ENCODE results near the gene NRGN. TPM values are rescaled to one million over a fixed set of nuclear protein-coding genes. Genes with fewer than 3 reads are reported as not detected.

Gene NRGN
- total RNA-seq, 4 donors from 2014 or later: 0.51 to 0.52 TPM; not detected in 2

DNA sequence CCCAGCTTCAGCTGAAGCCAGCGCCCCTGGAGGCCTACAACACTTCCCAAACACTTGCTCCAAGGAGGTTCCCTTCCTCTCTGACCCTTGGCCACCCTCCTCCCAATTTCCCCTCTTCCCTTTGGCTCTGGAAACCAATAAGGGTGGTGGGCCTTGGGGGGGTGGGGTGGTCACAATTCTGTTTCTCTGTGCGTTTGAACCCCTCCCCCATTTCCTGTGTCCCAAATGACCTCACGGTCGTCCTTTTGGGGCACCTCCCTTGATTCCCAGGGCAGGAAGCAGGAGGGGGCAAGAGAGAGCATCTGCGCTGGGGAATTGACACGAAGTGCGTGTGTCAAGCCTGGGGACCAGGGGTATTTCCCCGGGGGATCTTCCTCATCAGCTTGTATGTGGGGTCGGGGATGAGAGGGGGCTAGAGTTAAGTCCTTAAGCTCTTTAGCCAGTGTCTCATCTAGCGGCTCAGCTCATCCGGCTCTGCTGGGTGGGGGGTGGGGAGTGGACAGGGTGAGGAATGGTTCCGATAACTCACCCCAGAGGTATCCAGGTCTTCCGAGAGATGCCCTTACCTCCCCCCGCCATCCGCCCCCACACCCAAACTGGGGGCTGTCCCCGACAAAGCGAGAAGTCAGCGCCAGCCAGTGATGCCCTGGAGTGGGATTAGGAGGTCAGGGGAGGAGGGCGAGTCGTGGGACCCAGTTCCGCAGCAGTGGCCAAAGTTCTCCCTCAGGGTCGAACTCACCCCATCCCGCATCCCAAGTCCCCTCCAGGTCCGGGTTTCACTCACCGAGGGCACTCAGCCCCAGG lies 21.8 kb downstream of the NRGN start:
- intact Hi-C loops (cut with DNase I; ENCODE audit: low total_unique reads) (loop anchor here (2.0 to 5.0 kb wide), 3 partner anchors 15 to 76 kb away; partner anchors contain the start of gene MSANTD2), in situ Hi-C loops (cut with MboI; ENCODE audit: low sequenced_read_pairs in 4 of 4) (loop anchor here (5.0 to 10.0 kb wide), 4 partner anchors 73 to 97 kb away; partner anchors contain the start of genes SIAE (in 1 of the 4) and SPA17 (in 1 of the 4))
- DNase-seq (no peak), ATAC-seq (peak in 1 of 2 donors; percentile 10)
- Histone ChIP-seq H3K27me3 (peaks cover 46 to 58% (median 53%) of the 10 kb centered on the region in 3 donors), H3K4me1 (peaks cover 14 to 31% of the 10 kb centered on the region in 2 donors), H3K36me3 (peaks cover 0 to 6% of the 10 kb centered on the region in 2 donors), H3K4me3 (peak overlapping the region; percentile 47 to 67 (median 60)), H3K9me3 (no peaks in the 10 kb centered on the region), H3K27ac (peak overlapping the region; percentile 54 to 87 (median 82))
- no peak for TF ChIP-seq POLR2A (IDR thresholded peaks at IDR 0.05)
- TF ChIP-seq, protein P1, sequence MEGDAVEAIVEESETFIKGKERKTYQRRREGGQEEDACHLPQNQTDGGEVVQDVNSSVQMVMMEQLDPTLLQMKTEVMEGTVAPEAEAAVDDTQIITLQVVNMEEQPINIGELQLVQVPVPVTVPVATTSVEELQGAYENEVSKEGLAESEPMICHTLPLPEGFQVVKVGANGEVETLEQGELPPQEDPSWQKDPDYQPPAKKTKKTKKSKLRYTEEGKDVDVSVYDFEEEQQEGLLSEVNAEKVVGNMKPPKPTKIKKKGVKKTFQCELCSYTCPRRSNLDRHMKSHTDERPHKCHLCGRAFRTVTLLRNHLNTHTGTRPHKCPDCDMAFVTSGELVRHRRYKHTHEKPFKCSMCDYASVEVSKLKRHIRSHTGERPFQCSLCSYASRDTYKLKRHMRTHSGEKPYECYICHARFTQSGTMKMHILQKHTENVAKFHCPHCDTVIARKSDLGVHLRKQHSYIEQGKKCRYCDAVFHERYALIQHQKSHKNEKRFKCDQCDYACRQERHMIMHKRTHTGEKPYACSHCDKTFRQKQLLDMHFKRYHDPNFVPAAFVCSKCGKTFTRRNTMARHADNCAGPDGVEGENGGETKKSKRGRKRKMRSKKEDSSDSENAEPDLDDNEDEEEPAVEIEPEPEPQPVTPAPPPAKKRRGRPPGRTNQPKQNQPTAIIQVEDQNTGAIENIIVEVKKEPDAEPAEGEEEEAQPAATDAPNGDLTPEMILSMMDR (IDR thresholded peaks at IDR 0.05 in 4 of 5, conservative IDR thresholded peaks at IDR 0.05 in 1 of 5): peak in 1 of 5 experiments; percentile 8

DNA sequence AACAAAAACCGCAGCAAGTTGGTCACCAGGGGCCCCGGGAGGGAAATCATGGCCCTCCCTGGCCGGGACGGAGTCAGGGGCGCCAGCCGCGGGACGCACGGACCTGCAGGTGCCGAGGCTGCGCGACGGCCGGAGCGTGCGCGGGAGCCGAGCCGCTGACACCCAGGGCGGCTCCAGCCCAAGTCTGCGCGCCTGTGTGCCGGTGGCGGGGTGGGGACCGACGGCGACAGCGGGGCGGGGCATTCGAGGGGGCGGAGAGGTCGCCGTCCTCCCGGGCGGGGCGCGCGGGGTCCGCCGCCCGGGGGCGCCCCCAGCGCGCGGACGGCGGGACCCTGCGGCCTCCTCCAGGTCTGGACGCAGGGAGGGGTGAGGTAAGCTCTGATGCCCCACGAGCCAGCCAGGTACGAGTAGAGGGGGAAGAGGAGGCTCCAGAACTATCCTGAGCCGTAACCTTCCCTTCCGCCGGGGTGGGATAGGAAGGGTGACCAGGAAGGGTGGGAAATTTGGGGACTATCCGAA lies 22.4 kb downstream of the NRGN start, which contains the start of gene ESAM:
Gene ESAM, minus strand, starts transcription at position 186 of the 519 bp plus-strand sequence. Its CDS starts 136 bp downstream, at position 50.
- ATAC-seq: no peak
- peaks cover 44 to 52% (median 47%) of the 10 kb centered on the region in 3 donors for H3K27me3 ChIP-seq
- intact Hi-C loops (cut with DNase I; ENCODE audit: low total_unique reads) (loop anchor here (2.0 to 5.0 kb wide), 3 partner anchors 15 to 75 kb away; partner anchors contain the start of gene MSANTD2), in situ Hi-C loops (cut with MboI; ENCODE audit: low sequenced_read_pairs in 4 of 4) (loop anchor here (5.0 to 10.0 kb wide), 4 partner anchors 73 to 97 kb away; partner anchors contain the start of genes SIAE (in 1 of the 4) and SPA17 (in 1 of the 4))
- H3K36me3 ChIP-seq: peaks cover 0 to 13% of the 10 kb centered on the region in 2 donors
- DNase-seq: no peak
- H3K4me3 ChIP-seq: peak within 1 kb of the TSS; percentile 52 to 67 (median 60)
- peak within 1 kb of the TSS; percentile 54 to 87 (median 82) for H3K27ac ChIP-seq
- H3K4me1 ChIP-seq: peaks cover 14 to 30% of the 10 kb centered on the region in 2 donors
- no peaks in the 10 kb centered on the region for H3K9me3 ChIP-seq
- TF ChIP-seq POLR2A (IDR thresholded peaks at IDR 0.05): peak; percentile 47 to 72
- TF ChIP-seq, protein P1 (IDR thresholded peaks at IDR 0.05 in 4 of 5, conservative IDR thresholded peaks at IDR 0.05 in 1 of 5): no peak

DNA sequence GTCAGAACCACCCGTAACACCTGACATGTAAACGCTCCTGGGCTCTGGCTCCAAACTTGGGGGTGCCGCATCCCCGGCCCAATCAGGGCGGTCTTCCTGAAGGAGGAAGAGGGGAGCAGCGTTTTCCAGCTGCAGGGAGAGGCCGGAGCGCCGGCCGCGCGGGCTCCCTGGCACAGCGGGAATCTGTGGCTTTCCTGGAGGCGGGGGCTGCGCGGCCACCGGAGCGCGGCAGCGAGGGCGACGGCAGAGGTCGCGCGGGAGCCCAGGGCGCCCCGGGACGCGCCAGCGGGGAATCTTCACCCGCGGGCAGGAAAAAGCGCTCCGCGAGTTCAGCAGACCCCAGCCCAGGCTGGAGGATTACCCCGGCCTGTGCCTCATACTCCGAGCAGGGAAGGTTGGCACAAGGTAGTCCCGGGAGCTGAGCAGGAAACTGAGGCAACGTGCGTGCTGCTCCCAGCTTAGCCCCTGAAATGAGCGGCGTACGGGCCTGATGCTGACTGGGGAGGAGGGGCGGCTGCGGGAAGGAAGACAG lies 22.9 kb downstream of the NRGN start:
- in situ Hi-C loops (cut with MboI; ENCODE audit: low sequenced_read_pairs in 4 of 4): loop anchor here (5.0 to 10.0 kb wide), 4 partner anchors 72 to 98 kb away; partner anchors contain the start of genes SIAE (in 1 of the 4) and SPA17 (in 1 of the 4)
- Histone ChIP-seq H3K27me3 (peaks cover 39 to 46% (median 42%) of the 10 kb centered on the region in 3 donors), H3K9me3 (no peaks in the 10 kb centered on the region), H3K36me3 (peaks cover 0 to 18% of the 10 kb centered on the region in 2 donors), H3K27ac (peak overlapping the region in 3 of 4 donors; percentile 76 to 87 (median 87)), H3K4me3 (peak overlapping the region; percentile 52 to 67 (median 60)), H3K4me1 (peaks cover 14 to 28% of the 10 kb centered on the region in 2 donors)
- peak in 1 of 2 donors; percentile 17 for ATAC-seq
- intact Hi-C loops (cut with DNase I; ENCODE audit: low total_unique reads): loop anchor here (1.0 to 5.0 kb wide), 4 partner anchors 16 to 93 kb away; partner anchors contain the start of gene MSANTD2
- DNase-seq: no peak
- TF ChIP-seq, protein P1 (IDR thresholded peaks at IDR 0.05 in 4 of 5, conservative IDR thresholded peaks at IDR 0.05 in 1 of 5): no peak
- no peak for TF ChIP-seq POLR2A (IDR thresholded peaks at IDR 0.05)
